Activated T-cell treated with anti-CD3 and anti-CD28 coated beads, Interleukin-2, amount 50 U/mL, for 1 hour (primary cell): ENCODE results near the gene SRRM2.

ENCODE experiments used
- DNase-seq: peaks from one replicate; pipeline ENCODE4 v3.0.0-alpha.2; 2020

The SRRM2 gene

DNA sequence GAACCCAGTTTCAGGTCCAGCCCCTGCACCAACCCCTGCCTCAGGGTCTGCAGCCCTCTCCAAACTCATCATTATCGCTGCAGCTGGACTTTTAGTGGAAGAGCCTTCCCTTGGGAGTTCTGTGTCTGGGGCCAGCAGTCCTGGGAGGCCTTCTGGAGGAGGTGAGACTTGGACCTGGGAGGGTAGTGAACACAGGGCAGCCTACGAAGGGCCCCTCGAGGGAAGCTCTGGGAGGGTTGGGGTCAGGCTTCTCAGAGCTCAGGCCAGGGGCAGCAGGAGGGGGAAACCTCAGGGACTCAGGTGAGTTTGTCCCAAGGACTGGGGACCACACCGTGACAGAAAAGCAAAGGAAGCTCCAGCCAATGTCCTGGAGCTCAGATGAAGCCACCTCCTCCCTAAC, 11.3 kb upstream of the SRRM2 start:
- no peak for DNase-seq

- no peak for DNase-seq
Measured at GRCh38 chr16:2742323-2743006, 10.0 kb upstream of the SRRM2 start.

- DNase-seq = no peak
Measured at GRCh38 chr16:2743007-2743810, 9.2 kb upstream of the SRRM2 start.

GRCh38 chr16:2744711-2745110, 7.7 kb upstream of the SRRM2 start:
- no peak for DNase-seq

- no peak for DNase-seq
Measured at GRCh38 chr16:2745116-2745890, 7.1 kb upstream of the SRRM2 start.

- DNase-seq = no peak
Measured at GRCh38 chr16:2745961-2746360, 6.5 kb upstream of the SRRM2 start.

DNA sequence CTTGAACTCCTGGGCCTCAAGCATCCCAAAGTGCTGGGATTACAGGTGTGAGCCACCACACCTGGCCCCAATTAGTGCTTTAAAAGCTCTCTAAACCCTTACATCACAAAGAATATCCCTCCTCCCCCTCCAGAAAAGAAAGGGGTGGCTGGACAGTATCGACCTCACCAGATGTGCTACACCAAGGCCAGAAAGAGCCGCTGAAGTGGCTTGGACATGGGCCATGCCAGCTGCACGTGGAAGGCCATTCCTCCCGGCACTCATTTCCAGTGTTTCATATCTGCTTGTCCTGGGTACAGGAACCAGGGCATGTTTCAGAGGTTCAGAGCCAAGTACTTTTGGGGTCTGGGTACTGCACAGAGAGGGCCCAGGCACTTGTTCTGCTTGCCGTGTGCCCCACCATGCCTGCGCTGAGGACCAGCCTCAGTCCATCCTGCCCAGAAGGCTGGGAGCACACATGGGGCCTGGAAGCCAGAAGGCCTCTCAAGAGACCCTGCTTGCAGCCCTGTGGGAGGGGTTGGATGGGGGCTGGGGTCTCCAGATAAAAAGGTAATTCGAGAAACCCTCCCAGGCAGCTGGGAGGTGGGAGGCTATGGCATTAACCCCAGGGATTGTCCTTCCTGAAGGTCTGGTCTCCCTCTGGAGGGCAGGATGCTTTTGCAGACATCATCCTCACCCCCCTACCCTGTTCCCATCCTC, 3.5 kb upstream of the SRRM2 start:
- DNase-seq = no peak

DNA sequence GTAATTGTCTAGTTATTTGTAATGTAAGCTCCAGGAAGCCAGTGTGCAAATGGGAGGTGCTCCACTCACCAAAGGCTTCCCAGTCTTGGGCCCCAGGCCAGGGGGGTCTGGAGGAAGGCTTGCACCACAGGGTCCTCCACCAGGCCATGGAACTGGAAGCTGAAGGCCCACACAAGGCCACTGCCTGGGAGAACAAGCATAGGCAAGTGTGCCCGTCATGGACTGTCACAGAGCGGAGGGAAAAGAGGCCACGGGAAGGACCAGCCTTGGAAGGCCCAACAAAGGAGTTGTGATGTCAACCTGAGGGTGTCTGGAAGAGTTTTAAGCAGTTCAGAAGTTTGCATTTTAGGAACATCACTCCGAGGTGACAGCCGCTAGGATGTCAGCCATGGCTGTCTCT, 3.0 kb upstream of the SRRM2 start:
- DNase-seq = no peak

GRCh38 chr16:2749936-2750335, 2.5 kb upstream of the SRRM2 start:
- no peak for DNase-seq

GRCh38 chr16:2751577-2752034, 832 bp upstream of the SRRM2 start:
- no peak for DNase-seq

DNA sequence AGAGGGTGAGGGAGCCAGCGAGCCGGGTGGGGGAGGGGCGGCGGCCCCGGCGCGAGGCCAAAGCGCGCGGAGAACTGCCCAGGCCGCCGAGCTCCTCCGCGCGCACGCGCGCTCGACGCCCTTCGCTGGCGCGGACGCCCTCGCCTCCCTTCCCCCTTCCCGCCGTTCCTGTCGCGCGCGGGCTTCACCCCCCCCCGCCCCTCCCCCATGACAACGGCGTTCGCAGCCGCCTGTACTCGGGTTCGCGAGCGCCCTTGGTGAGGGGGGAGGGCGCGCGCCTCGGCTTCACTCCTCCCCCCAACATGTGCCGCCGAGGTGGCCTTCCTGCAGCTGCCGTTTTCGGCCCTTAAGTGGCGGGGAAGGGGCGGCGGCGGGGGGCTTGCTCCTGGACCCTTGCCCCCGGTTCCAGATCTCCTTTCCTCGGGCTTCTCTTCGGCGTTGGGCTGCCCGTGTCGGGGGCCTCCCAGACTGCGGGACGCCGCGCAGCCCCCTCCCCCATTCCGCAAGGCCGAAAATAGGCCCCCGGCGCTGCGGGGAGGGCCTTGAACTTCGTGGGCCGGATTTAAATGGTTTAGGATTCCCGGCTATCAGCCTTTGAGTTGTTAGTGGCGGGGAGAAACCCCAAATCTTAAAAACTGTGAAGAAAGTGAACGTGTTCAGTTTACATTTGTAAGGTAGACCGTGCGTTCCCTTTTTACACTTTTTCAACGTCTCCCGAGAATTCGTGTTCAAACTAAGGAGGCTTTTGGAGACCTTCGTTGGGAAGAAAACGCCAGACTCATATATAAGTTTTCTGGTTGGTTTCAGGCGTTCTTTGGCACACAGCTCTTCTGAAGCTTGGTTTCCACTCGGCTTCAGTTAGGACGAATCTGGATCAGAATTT, 653 bp downstream of the SRRM2 start:
- no peak for DNase-seq

- DNase-seq = no peak
Measured at GRCh38 chr16:2753733-2754020, 1.2 kb downstream of the SRRM2 start.

DNA sequence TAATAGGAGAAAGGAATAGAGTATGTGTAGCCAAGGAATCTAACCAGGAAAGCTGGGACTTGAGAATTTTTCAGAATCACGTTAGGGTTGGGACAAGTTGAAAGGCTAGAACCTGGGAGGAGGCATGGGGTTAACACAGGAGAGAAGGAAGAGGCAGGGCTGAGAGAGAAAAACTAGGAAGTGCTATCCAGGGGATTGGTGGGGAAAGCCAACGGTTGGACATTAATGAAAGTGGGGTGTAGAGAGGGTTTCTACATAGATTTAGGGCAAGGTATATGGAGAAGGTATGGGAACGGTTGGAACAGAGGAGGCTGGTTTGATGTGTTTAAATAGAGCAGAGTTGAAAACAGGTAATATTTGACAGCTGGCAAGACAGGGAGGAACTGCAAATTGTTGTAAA, 2.7 kb downstream of the SRRM2 start:
- DNase-seq = no peak

DNA sequence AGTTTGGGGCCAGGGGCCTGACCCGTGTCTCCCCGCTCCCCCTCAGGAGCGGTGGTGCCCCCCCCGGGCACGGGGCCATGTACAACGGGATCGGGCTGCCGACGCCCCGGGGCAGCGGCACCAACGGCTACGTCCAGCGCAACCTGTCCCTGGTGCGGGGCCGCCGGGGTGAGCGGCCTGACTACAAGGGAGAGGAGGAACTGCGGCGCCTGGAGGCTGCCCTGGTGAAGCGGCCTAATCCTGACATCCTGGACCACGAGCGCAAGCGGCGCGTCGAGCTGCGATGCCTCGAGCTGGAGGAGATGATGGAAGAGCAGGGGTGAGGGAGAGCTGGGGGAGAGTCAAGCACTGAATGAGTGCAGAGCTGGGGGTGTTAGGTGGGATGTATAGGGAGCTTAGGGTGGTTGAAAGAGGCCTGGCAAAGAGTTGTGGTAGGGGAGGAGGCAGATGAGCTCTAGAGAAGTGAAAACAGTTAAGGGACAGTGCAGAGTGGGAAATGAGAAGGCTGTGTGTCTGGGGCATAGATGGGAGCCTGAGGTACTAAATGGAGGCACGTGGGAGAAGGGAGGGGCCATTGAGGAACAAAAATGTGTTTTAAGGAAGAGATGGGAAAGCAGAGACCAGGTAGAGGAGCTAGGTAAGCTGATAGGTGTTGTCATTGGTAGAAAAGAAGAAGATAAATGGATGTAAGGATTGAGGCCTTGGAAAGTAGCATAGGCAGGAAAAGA, 4.0 kb downstream of the SRRM2 start:
- no peak for DNase-seq

- DNase-seq = no peak
Measured at GRCh38 chr16:2757344-2757743, 4.9 kb downstream of the SRRM2 start.

- no peak for DNase-seq
Measured at GRCh38 chr16:2761472-2761871, 9.0 kb downstream of the SRRM2 start.

- DNase-seq = no peak
Measured at GRCh38 chr16:2761886-2762583, 9.6 kb downstream of the SRRM2 start.

DNA sequence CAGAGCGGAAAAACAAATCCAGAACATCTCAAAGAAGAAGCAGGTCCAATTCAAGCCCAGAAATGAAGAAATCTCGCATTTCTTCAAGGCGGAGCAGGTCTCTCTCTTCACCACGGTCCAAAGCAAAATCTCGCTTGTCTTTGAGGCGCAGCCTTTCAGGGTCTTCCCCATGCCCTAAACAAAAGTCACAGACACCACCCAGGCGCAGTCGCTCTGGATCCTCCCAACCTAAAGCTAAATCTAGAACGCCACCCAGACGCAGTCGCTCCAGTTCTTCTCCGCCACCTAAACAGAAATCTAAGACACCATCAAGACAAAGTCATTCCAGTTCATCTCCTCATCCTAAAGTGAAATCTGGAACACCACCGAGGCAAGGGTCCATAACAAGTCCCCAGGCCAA, 10.3 kb downstream of the SRRM2 start:
- DNase-seq = no peak

DNA sequence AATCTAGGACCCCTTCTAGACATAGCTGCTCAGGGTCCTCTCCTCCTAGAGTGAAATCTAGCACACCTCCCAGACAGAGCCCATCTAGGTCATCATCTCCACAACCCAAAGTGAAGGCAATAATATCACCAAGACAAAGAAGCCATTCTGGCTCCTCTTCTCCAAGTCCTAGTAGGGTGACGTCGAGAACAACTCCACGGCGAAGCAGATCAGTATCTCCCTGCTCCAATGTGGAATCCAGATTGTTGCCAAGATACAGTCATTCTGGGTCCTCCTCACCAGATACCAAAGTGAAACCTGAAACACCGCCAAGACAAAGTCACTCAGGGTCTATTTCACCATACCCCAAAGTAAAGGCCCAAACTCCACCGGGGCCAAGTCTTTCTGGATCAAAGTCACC, 10.7 kb downstream of the SRRM2 start:
- no peak for DNase-seq

- no peak for DNase-seq
Measured at GRCh38 chr16:2764718-2765117, 12.3 kb downstream of the SRRM2 start.
